Activated T-helper 17 cell treated with anti-CD3 and anti-CD28 coated beads, Interleukin-2, amount 50 U/mL, for 72 hours (primary cell): ENCODE results near the gene NR2F1. TPM values are rescaled to one million over a fixed set of nuclear protein-coding genes. Genes with fewer than 3 reads are reported as not detected.

Experiments
- ATAC-seq: fragments of 150-1000 bp; cut with Tn5 transposase; replicated peaks from 2 replicates; pipeline ENCODE4 v1.10.0; 2021; ENCODE audit warnings: mild to moderate bottlenecking, moderate library complexity
- H3K27ac Mint-ChIP-seq: one replicate; pipeline ENCODE4 v1.8.0; 2022; ENCODE audit warnings: mixed read lengths
- H3K27me3 Mint-ChIP-seq: one replicate; pipeline ENCODE4 v1.8.0; 2022; ENCODE audit warnings: mixed read lengths
- H3K36me3 Mint-ChIP-seq: one replicate; pipeline ENCODE4 v1.8.0; 2022; ENCODE audit warnings: low read depth, mild to moderate bottlenecking, mixed read lengths
- H3K4me1 Mint-ChIP-seq: one replicate; pipeline ENCODE4 v1.8.0; 2022; ENCODE audit warnings: mixed read lengths
- H3K4me3 Mint-ChIP-seq: one replicate; pipeline ENCODE4 v1.8.0; 2022; ENCODE audit warnings: mild to moderate bottlenecking, mixed read lengths
- H3K9me3 Mint-ChIP-seq: one replicate; pipeline ENCODE4 v1.8.0; 2022; ENCODE audit warnings: mixed read lengths
- total RNA-seq, 2 donors: library from RNA; stranded (reverse); gene quantifications; one replicate each; pipeline ENCODE4 v1.2.3, GENCODE V29; 2022

Gene NR2F1
- total RNA-seq, 2 donors from 2014 or later: not detected

DNA sequence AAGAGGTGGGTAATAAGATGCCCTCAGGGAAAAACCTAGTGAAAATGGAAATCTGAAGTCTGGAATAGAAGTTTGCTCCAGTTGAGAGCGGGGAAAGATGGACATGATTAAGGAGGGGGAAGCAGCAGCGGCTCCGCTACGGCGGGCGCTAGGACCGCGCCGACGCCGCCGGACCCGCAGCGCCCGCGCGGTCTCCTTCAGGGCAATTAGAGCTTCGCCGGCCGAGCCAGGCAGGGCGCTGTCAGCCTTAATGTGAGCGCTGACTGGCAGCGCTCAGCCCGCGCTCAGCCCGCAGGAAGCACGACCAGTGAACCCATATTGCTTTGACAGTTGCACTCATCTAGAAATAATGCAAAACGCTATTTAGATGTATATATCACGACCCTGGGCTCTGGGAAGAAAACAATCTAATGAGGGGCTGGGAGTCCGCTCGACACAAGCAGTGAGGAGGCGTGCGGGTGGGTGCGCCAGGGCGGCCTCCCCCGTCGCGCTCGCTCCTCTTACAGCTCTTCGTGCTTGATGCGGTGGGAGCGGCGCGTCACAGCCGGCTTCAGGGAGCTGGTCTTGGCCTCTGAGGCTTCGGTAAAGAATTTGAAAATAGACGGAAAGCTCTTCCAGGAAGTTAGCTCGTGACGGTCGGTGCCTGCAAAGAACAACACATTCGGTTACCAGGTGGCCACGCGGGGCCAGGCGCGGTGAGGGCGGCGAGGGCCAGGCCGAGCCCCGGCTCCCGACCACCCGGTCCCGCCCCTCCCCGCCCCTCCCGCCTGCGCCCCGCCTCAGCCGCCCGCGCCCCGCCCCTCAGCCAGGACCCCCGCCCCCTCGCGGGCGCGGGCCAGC lies 37.7 kb downstream of the NR2F1 start:
- H3K9me3 Mint-ChIP-seq: no peaks in the 10 kb centered on the region
- H3K4me1 Mint-ChIP-seq: peaks cover 22% of the 10 kb centered on the region
- peak overlapping the region; percentile 84 for H3K27ac Mint-ChIP-seq
- peaks cover 1% of the 10 kb centered on the region for H3K27me3 Mint-ChIP-seq
- ATAC-seq: peak; percentile 76
- H3K36me3 Mint-ChIP-seq: peaks cover 13% of the 10 kb centered on the region
- peak overlapping the region; percentile 92 for H3K4me3 Mint-ChIP-seq

GRCh38 chr5:93621327-93621798 lies 38.3 kb downstream of the NR2F1 start:
- peaks cover 13% of the 10 kb centered on the region for H3K36me3 Mint-ChIP-seq
- H3K4me3 Mint-ChIP-seq: peak overlapping the region; percentile 92
- H3K27ac Mint-ChIP-seq: peak overlapping the region; percentile 78
- ATAC-seq: peak; percentile 6
- no peaks in the 10 kb centered on the region for H3K9me3 Mint-ChIP-seq
- peaks cover 22% of the 10 kb centered on the region for H3K4me1 Mint-ChIP-seq
- no peaks in the 10 kb centered on the region for H3K27me3 Mint-ChIP-seq

- Mint-ChIP-seq H3K9me3 (no peaks in the 10 kb centered on the region), H3K36me3 (peaks cover 13% of the 10 kb centered on the region), H3K27ac (peak overlapping the region; percentile 78), H3K4me3 (peak overlapping the region; percentile 92), H3K27me3 (no peaks in the 10 kb centered on the region), H3K4me1 (peaks cover 22% of the 10 kb centered on the region)
- peak; percentile 55 for ATAC-seq
Observed at GRCh38 chr5:93622240-93622885, 39.3 kb downstream of the NR2F1 start.

DNA sequence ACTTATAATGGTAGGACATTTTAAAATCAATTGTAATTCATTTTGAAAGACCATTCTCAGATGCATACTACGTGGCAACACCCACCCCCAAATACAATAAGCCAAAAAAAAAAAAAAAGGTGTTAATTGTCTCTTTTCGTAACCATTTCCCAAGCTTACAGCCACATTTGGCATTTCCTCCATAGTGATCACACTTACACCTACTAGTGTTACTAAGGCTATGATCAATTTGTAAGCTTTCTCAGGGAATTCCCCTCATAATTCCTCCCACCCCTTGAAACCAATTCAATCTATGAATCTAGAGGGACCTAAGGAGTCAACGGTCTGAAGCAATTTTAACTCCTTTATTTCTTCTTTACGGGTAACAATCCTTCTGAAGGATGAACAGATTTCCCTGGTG lies 40.1 kb downstream of the NR2F1 start:
- Mint-ChIP-seq H3K9me3 (no peaks in the 10 kb centered on the region), H3K36me3 (peaks cover 13% of the 10 kb centered on the region), H3K4me3 (peak overlapping the region; percentile 26), H3K27ac (peak overlapping the region; percentile 25), H3K4me1 (peaks cover 22% of the 10 kb centered on the region), H3K27me3 (no peaks in the 10 kb centered on the region)
- ATAC-seq: peak; percentile 48

- no peak overlapping the region for H3K27ac Mint-ChIP-seq
- H3K9me3 Mint-ChIP-seq: no peaks in the 10 kb centered on the region
- H3K4me3 Mint-ChIP-seq: no peak overlapping the region
- H3K4me1 Mint-ChIP-seq: peaks cover 12% of the 10 kb centered on the region
- H3K27me3 Mint-ChIP-seq: no peaks in the 10 kb centered on the region
- no peak for ATAC-seq
- peaks cover 4% of the 10 kb centered on the region for H3K36me3 Mint-ChIP-seq
Observed at GRCh38 chr5:93626801-93627200, 43.8 kb downstream of the NR2F1 start.

DNA sequence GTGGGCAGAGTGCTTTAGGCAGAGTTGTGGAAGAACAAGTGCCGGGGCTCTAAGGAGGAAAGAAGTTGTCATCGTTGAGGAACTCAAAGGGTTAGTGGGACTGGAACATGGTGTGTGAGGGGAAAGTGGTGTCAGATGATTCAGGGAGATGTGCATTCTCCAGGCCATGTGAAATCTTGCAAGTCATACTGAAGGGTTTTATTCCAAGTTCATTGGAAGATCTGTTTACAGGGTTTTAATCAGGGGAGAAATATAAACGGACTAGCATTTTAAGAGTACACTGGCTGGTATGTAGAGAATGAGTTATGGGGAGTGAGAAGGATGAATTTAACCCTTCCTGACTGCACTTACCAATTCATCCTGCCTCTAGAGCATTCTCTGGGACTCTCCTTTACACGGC lies 49.3 kb downstream of the NR2F1 start:
- no peak overlapping the region for H3K27ac Mint-ChIP-seq
- H3K27me3 Mint-ChIP-seq: no peaks in the 10 kb centered on the region
- no peaks in the 10 kb centered on the region for H3K9me3 Mint-ChIP-seq
- ATAC-seq: no peak
- no peak overlapping the region for H3K4me3 Mint-ChIP-seq
- no peaks in the 10 kb centered on the region for H3K4me1 Mint-ChIP-seq
- H3K36me3 Mint-ChIP-seq: no peaks in the 10 kb centered on the region

GRCh38 chr5:93635991-93636390 lies 53.0 kb downstream of the NR2F1 start:
- no peak for ATAC-seq
- Mint-ChIP-seq H3K27ac (no peak overlapping the region), H3K27me3 (no peaks in the 10 kb centered on the region), H3K4me3 (no peak overlapping the region), H3K36me3 (no peaks in the 10 kb centered on the region), H3K4me1 (no peaks in the 10 kb centered on the region), H3K9me3 (no peaks in the 10 kb centered on the region)

DNA sequence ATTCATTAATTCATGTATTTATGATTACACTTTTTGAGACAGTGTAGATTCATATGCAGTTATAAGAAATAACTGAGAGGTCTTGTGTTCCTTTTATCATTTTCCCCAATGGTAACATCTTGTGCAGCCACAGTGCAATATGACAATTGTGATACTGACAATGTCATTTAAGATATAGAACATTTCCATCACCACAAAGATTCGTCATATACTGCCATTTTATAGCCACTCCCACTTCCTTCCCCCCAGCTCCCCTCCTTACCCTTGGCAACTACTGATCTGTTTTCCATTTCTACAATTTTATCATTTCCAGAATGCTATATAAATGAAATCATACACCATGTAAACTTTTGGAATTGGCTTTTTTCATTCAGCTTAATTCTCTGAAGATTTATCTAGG lies 53.8 kb downstream of the NR2F1 start:
- H3K4me1 Mint-ChIP-seq: no peaks in the 10 kb centered on the region
- no peaks in the 10 kb centered on the region for H3K27me3 Mint-ChIP-seq
- no peak overlapping the region for H3K4me3 Mint-ChIP-seq
- no peak for ATAC-seq
- H3K27ac Mint-ChIP-seq: no peak overlapping the region
- H3K9me3 Mint-ChIP-seq: no peaks in the 10 kb centered on the region
- H3K36me3 Mint-ChIP-seq: no peaks in the 10 kb centered on the region

GRCh38 chr5:93637697-93638096 lies 54.7 kb downstream of the NR2F1 start:
- Mint-ChIP-seq H3K36me3 (no peaks in the 10 kb centered on the region), H3K27ac (no peak overlapping the region), H3K4me3 (no peak overlapping the region), H3K9me3 (no peaks in the 10 kb centered on the region), H3K4me1 (no peaks in the 10 kb centered on the region), H3K27me3 (no peaks in the 10 kb centered on the region)
- ATAC-seq: no peak

DNA sequence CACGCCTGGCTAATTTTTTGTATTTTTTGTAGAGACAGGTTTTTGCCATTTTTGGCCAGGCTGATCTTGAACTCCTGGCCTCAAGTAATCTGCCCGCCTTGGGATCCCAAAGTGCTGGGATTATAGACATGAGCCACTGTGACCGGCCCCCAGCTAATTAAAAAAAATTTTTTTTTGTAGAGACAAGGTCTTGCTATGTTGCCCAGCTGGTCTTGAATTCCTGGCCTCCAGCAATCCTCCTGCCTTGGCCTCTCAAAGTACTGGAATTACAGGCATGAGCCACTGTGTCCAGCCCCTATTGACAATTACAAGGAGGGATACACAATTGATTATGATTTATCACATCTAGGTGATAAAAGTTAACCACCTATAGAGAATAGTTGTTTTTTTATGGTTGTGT lies 59.5 kb downstream of the NR2F1 start:
- Mint-ChIP-seq H3K27me3 (no peaks in the 10 kb centered on the region), H3K9me3 (no peaks in the 10 kb centered on the region), H3K27ac (no peak overlapping the region), H3K4me3 (no peak overlapping the region), H3K36me3 (no peaks in the 10 kb centered on the region), H3K4me1 (no peaks in the 10 kb centered on the region)
- ATAC-seq: no peak

Other genes with a start within 250 kb of the NR2F1 start
- gene NR2F1-AS1, start 2.0 kb upstream of the NR2F1 start, total RNA-seq: not detected
- 1 to 10 TPM; 1.5 to 2.1 TPM for gene POU5F2, start 158.4 kb downstream of the NR2F1 start, total RNA-seq